CD4-positive, alpha-beta memory T cell (primary cell): ENCODE data around the gene SNCAIP. TPM values are rescaled to one million over a fixed set of nuclear protein-coding genes. Genes with fewer than 3 reads are reported as not detected.
"Not testable (repeated sequence)": the region's sequence is repeated elsewhere in the genome, so short reads cannot be mapped to it uniquely, and the experiment has no call there.

Source experiments
- CTCF ChIA-PET: fragments of 350-600 bp; sonication (Branson Sonifier 250); formaldehyde crosslinking; loops from one replicate; lab custom pipeline; 2021; ENCODE audit warnings: inconsistent platforms; ENCODE audit not compliant: partially characterized antibody; lab: Charles Lee
- POLR2A ChIA-PET: fragments of 350-600 bp; sonication (Branson Sonifier 250); formaldehyde crosslinking; loops from one replicate; lab custom pipeline; 2021; ENCODE audit not compliant: partially characterized antibody; lab: Charles Lee
- DNase-seq, 5 donors: peaks; one replicate each; pipeline versions ENCODE4 v3.0.0 to v3.0.0-alpha.2; 2020 to 2022; ENCODE audit warnings: mixed read lengths in 1 of 5
- H3K27ac ChIP-seq: one replicate; pipeline ENCODE4 v1.7.0; 2013; ENCODE audit warnings: low read depth, low read length
- H3K27me3 ChIP-seq: 2 replicates; pipeline ENCODE4 v1.7.0; 2013; ENCODE audit warnings: mild to moderate bottlenecking, low read length, moderate library complexity; ENCODE audit not compliant: insufficient read depth
- H3K36me3 ChIP-seq: 2 replicates; pipeline ENCODE4 v1.7.0; 2013; ENCODE audit warnings: mild to moderate bottlenecking, low read length, moderate library complexity; ENCODE audit not compliant: insufficient read depth
- H3K4me1 ChIP-seq: 2 replicates; pipeline ENCODE4 v1.7.0; 2013; ENCODE audit warnings: mild to moderate bottlenecking, low read length, moderate library complexity; ENCODE audit not compliant: insufficient read depth
- H3K4me3 ChIP-seq, 2 donors: one replicate each; pipeline ENCODE4 v1.7.0; 2013; ENCODE audit warnings: low read length in 2 of 2, mild to moderate bottlenecking in 1 of 2
- H3K9me3 ChIP-seq, 2 donors: one replicate each; pipeline ENCODE4 v1.7.0; 2013; ENCODE audit warnings: low read length in 2 of 2, control low read depth in 1 of 2; ENCODE audit not compliant: control insufficient read depth in 1 of 2
- H3K27ac Mint-ChIP-seq, 7 donors: one replicate each; pipeline ENCODE4 v1.8.0; 2020 to 2021; ENCODE audit warnings: mixed read lengths in 7 of 7, mild to moderate bottlenecking in 6 of 7, inconsistent platforms in 3 of 7, moderate library complexity in 3 of 7
- H3K27me3 Mint-ChIP-seq, 2 donors: one replicate each; pipeline ENCODE4 v1.8.0; 2020 to 2021; ENCODE audit warnings: mixed read lengths in 2 of 2
- H3K36me3 Mint-ChIP-seq, 2 donors: one replicate each; pipeline ENCODE4 v1.8.0; 2020 to 2021; ENCODE audit warnings: mixed read lengths in 2 of 2, inconsistent platforms in 1 of 2, mild to moderate bottlenecking in 1 of 2
- H3K4me1 Mint-ChIP-seq, 4 donors: one replicate each; pipeline ENCODE4 v1.8.0; 2020 to 2021; ENCODE audit warnings: mixed read lengths in 4 of 4, mild to moderate bottlenecking in 1 of 4
- H3K4me3 Mint-ChIP-seq, 8 donors: one replicate each; pipeline ENCODE4 v1.8.0; 2020 to 2021; ENCODE audit warnings: mixed read lengths in 8 of 8, mild to moderate bottlenecking in 7 of 8, moderate library complexity in 6 of 8, inconsistent platforms in 3 of 8
- H3K9me3 Mint-ChIP-seq, 8 donors: one replicate each; pipeline ENCODE4 v1.8.0; 2020 to 2021; ENCODE audit warnings: mixed read lengths in 8 of 8, mild to moderate bottlenecking in 5 of 8, inconsistent platforms in 3 of 8, moderate library complexity in 1 of 8
- intact Hi-C: fragments of 100-400 bp; cut with micrococcal nuclease; formaldehyde crosslinking; loops from one replicate; pipeline ENCODE4 v1.15.1; 2023
- polyA plus RNA-seq, 2 donors: library from polyadenylated mRNA; unstranded; fragments of 300-500 nt; fragmentation: Illumina TruSeq; gene quantifications; one replicate each; pipeline ENCODE4 v1.2.3, GENCODE V29; 2021
- total RNA-seq, 2 experiments: library from RNA; stranded (reverse); gene quantifications; one replicate each; pipeline ENCODE4 v1.2.3, GENCODE V29; 2021

SNCAIP gene
- total and polyA plus RNA-seq, 4 experiments from 2014 or later: not detected

GRCh38 chr5:122473138-122473843 lies 161.3 kb downstream of the SNCAIP start:
- Mint-ChIP-seq H3K27ac (peak overlapping the region in 1 of 7 donors; percentile 54), H3K27me3 (peaks cover 0 to 4% of the 10 kb centered on the region in 2 donors), H3K4me1 (no peaks in the 10 kb centered on the region), H3K36me3 (no peaks in the 10 kb centered on the region), H3K4me3 (no peak overlapping the region), H3K9me3 (peaks cover 0 to 4% (median 0%) of the 10 kb centered on the region in 8 donors)
- no peaks in the 10 kb centered on the region for H3K9me3 ChIP-seq
- intact Hi-C loops: no loop called here
- no peak for DNase-seq
- H3K36me3 ChIP-seq: no peaks in the 10 kb centered on the region
- H3K4me3 ChIP-seq: no peak overlapping the region
- no peaks in the 10 kb centered on the region for H3K4me1 ChIP-seq
- H3K27me3 ChIP-seq: no peaks in the 10 kb centered on the region
- ChIA-PET POLR2A (no interaction called here), CTCF (no interaction called here)
- no peak overlapping the region for H3K27ac ChIP-seq

- no peak overlapping the region for H3K27ac Mint-ChIP-seq
- no peak for DNase-seq
- CTCF ChIA-PET: no interaction called here
Measured at GRCh38 chr5:122473941-122474340, 161.9 kb downstream of the SNCAIP start.

DNA sequence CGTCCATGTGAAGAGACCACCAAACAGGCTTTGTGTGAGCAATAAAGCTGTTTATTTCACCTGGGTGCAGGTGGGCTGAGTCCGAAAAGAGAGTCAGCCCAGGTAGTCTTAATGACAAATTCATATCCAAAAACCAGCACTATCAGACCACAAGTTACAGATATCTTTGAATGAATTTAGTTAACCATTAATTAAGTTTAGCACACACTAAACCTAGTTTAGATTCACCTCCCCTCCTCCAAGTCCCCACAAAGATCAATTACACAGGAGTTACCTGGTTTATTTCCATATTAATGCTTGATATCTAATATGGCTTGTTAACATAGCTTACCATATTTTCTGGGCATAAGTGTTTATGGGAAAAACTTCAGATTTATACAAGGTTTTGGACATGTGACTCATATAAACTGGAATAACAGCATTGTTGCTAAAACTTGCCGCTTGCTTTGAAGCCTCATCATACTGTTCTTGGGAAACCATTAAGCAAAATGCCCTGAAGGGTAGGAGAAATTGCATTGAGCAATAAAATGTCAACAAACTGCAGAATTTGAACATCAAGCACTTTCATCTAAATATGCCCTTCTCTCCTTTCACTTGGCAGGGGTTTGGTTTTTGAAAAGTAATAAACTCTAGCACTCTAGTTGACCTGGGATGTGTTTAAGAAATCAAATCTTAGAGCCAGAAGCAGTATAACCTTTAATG lies 166.9 kb downstream of the SNCAIP start:
- CTCF ChIA-PET: no interaction called here
- Mint-ChIP-seq H3K9me3 (peaks cover 0 to 4% (median 0%) of the 10 kb centered on the region in 8 donors), H3K27ac (no peak overlapping the region), H3K27me3 (no peaks in the 10 kb centered on the region), H3K4me3 (no peak overlapping the region), H3K4me1 (no peaks in the 10 kb centered on the region), H3K36me3 (no peaks in the 10 kb centered on the region)
- POLR2A ChIA-PET: no interaction called here
- Histone ChIP-seq H3K9me3 (no peaks in the 10 kb centered on the region), H3K4me3 (no peak overlapping the region), H3K27ac (no peak overlapping the region), H3K36me3 (no peaks in the 10 kb centered on the region), H3K4me1 (no peaks in the 10 kb centered on the region), H3K27me3 (no peaks in the 10 kb centered on the region)
- DNase-seq: no peak
- intact Hi-C loops: no loop called here

More at GRCh38 chr5:122473941-122474340, 161.9 kb downstream of the SNCAIP start:
- POLR2A ChIA-PET: no interaction called here
- H3K27ac ChIP-seq: no peak overlapping the region
- H3K4me3 ChIP-seq: no peak overlapping the region
- intact Hi-C loops: no loop called here
- no peaks in the 10 kb centered on the region for H3K9me3 ChIP-seq
- Mint-ChIP-seq H3K4me3 (no peak overlapping the region), H3K9me3 (peaks cover 0 to 4% (median 0%) of the 10 kb centered on the region in 8 donors), H3K27me3 (peaks cover 0 to 4% of the 10 kb centered on the region in 2 donors), H3K4me1 (no peaks in the 10 kb centered on the region), H3K36me3 (no peaks in the 10 kb centered on the region)
- H3K4me1 ChIP-seq: no peaks in the 10 kb centered on the region
- no peaks in the 10 kb centered on the region for H3K27me3 ChIP-seq
- no peaks in the 10 kb centered on the region for H3K36me3 ChIP-seq

DNA sequence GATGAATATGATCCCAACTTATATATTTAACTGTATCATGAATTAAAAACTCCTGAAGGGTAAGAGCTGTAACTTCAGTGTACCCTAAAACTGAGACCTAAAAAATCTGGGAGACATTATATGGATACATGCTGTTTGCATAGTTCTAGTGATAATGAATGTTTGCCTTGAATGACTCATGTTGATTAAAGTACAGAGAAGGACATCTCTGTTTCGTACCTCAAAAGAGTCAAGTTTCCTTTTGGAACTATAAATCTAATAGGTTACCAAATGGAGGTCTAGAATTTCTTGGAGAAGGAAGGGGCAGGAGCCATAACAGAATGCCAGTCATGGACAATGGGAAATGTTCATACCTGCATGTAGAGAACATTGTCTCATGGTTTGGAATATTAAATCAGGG lies 168.1 kb downstream of the SNCAIP start:
- no peaks in the 10 kb centered on the region for H3K36me3 ChIP-seq
- Mint-ChIP-seq H3K4me1 (no peaks in the 10 kb centered on the region), H3K36me3 (no peaks in the 10 kb centered on the region), H3K27me3 (no peaks in the 10 kb centered on the region), H3K9me3 (peaks cover 0 to 5% (median 0%) of the 10 kb centered on the region in 8 donors), H3K27ac (no peak overlapping the region), H3K4me3 (no peak overlapping the region)
- H3K27ac ChIP-seq: no peak overlapping the region
- ChIA-PET CTCF (no interaction called here), POLR2A (no interaction called here)
- DNase-seq: no peak
- no peak overlapping the region for H3K4me3 ChIP-seq
- intact Hi-C loops: no loop called here
- H3K4me1 ChIP-seq: no peaks in the 10 kb centered on the region
- no peaks in the 10 kb centered on the region for H3K27me3 ChIP-seq
- no peaks in the 10 kb centered on the region for H3K9me3 ChIP-seq

DNA sequence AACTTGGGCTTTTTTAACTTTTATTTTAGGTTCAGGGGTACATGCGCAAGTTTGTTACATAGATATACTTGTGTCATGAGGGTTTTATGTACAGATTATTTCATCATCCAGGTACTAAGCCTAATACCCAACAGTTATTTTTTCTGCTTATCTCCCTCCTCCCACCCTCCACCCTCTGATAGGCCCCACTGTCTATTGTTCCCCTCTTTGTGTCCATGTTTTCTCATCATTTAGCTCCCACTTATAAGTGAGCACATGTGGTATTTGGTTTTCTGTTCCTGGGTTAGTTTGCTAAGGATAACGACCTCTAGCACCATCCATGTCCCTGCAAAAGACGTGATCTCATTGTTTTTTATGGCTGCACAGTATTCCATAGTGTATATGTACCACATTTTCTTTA lies 172.1 kb downstream of the SNCAIP start:
- no peaks in the 10 kb centered on the region for H3K27me3 ChIP-seq
- CTCF ChIA-PET: no interaction called here
- no peak overlapping the region for H3K27ac ChIP-seq
- no peaks in the 10 kb centered on the region for H3K36me3 ChIP-seq
- H3K36me3 Mint-ChIP-seq: no peaks in the 10 kb centered on the region
- no peaks in the 10 kb centered on the region for H3K4me1 ChIP-seq
- intact Hi-C loops: no loop called here
- POLR2A ChIA-PET: no interaction called here
- H3K9me3 Mint-ChIP-seq: peaks cover 0 to 5% (median under 1%) of the 10 kb centered on the region in 8 donors
- no peak overlapping the region for H3K4me3 Mint-ChIP-seq
- no peak overlapping the region for H3K27ac Mint-ChIP-seq
- H3K9me3 ChIP-seq: no peaks in the 10 kb centered on the region
- no peak overlapping the region for H3K4me3 ChIP-seq
- H3K27me3 Mint-ChIP-seq: peaks cover 0 to 3% of the 10 kb centered on the region in 2 donors
- no peak for DNase-seq
- no peaks in the 10 kb centered on the region for H3K4me1 Mint-ChIP-seq

GRCh38 chr5:122485226-122485625 lies 173.2 kb downstream of the SNCAIP start:
- intact Hi-C loops: no loop called here
- H3K4me3 ChIP-seq: no peak overlapping the region
- Mint-ChIP-seq H3K9me3 (peaks cover 0 to 5% (median under 1%) of the 10 kb centered on the region in 8 donors), H3K27ac (no peak overlapping the region), H3K27me3 (peaks cover 0 to 3% of the 10 kb centered on the region in 2 donors), H3K4me3 (no peak overlapping the region), H3K4me1 (no peaks in the 10 kb centered on the region), H3K36me3 (no peaks in the 10 kb centered on the region)
- H3K9me3 ChIP-seq: no peaks in the 10 kb centered on the region
- DNase-seq: no peak
- ChIA-PET CTCF (no interaction called here), POLR2A (no interaction called here)
- H3K36me3 ChIP-seq: no peaks in the 10 kb centered on the region
- H3K4me1 ChIP-seq: no peaks in the 10 kb centered on the region
- H3K27ac ChIP-seq: no peak overlapping the region
- no peaks in the 10 kb centered on the region for H3K27me3 ChIP-seq

DNA sequence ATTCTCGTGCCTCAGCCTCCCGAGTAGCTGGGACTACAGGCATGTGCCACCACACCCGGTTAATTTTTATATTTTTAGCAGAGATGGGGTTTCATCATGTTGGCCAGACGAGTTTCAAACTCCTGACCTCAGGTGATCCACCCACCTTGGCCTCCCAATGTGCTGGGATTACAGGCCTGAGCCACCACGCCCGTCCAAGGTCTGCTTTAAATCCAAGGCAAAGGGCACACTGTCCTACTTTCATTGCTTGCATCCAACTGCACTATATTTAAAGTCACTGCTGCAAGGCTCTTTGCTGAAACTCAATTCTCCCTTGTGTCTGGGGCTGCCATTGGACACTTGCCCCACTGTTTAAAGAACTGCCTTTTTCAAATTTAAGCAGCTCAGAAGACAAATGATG lies 174.6 kb downstream of the SNCAIP start:
- intact Hi-C loops, POLR2A ChIA-PET: not testable (repeated sequence)

More for the DNA sequence above, 174.6 kb downstream of the SNCAIP start:
- H3K4me3 Mint-ChIP-seq, H3K4me1 ChIP-seq, H3K9me3 Mint-ChIP-seq, H3K9me3 ChIP-seq, CTCF ChIA-PET, H3K27me3 Mint-ChIP-seq, H3K27ac ChIP-seq, H3K27me3 ChIP-seq, H3K27ac Mint-ChIP-seq, H3K4me3 ChIP-seq, H3K4me1 Mint-ChIP-seq, DNase-seq, H3K36me3 ChIP-seq, H3K36me3 Mint-ChIP-seq: not testable (repeated sequence)
